ENCODE data around the gene FBN1.

Gene FBN1

GRCh38 chr15:48645558-48646330 is at the start of gene FBN1:
Gene FBN1 (minus strand): TSS chr15:48645709. CDS start chr15:48644769, 940 bp downstream.
- DNase-seq: no peak

GRCh38 chr15:48693484-48693883 is 48.0 kb upstream of the FBN1 start:
- DNase-seq: no peak

- no peak for DNase-seq
Measured at GRCh38 chr15:48688493-48688892, 43.0 kb upstream of the FBN1 start.

GRCh38 chr15:48683991-48684765 is 38.7 kb upstream of the FBN1 start:
- no peak for DNase-seq

GRCh38 chr15:48682942-48683651 is 37.6 kb upstream of the FBN1 start:
- DNase-seq: no peak

GRCh38 chr15:48681353-48681752 is 35.8 kb upstream of the FBN1 start:
- no peak for DNase-seq

- no peak for DNase-seq
Measured at GRCh38 chr15:48680841-48681240, 35.3 kb upstream of the FBN1 start.

- no peak for DNase-seq
Measured at GRCh38 chr15:48679952-48680351, 34.4 kb upstream of the FBN1 start.

- no peak for DNase-seq
Measured at GRCh38 chr15:48678851-48679250, 33.3 kb upstream of the FBN1 start.

- DNase-seq: no peak
Measured at GRCh38 chr15:48677821-48678220, 32.3 kb upstream of the FBN1 start.

GRCh38 chr15:48675436-48675835 is 29.9 kb upstream of the FBN1 start:
- no peak for DNase-seq

GRCh38 chr15:48674876-48675275 is 29.4 kb upstream of the FBN1 start:
- no peak for DNase-seq

- no peak for DNase-seq
Measured at GRCh38 chr15:48672206-48672605, 26.7 kb upstream of the FBN1 start.

- no peak for DNase-seq
Measured at GRCh38 chr15:48671103-48672022, 25.9 kb upstream of the FBN1 start.

- no peak for DNase-seq
Measured at GRCh38 chr15:48667701-48668100, 22.2 kb upstream of the FBN1 start.

- no peak for DNase-seq
Measured at GRCh38 chr15:48664436-48664835, 18.9 kb upstream of the FBN1 start.

GRCh38 chr15:48657950-48658591 is 12.6 kb upstream of the FBN1 start:
- DNase-seq: no peak

- DNase-seq: no peak
Measured at GRCh38 chr15:48654801-48655200, 9.3 kb upstream of the FBN1 start.

- DNase-seq: no peak
Measured at GRCh38 chr15:48653913-48654670, 8.6 kb upstream of the FBN1 start.

GRCh38 chr15:48653216-48653615 is 7.7 kb upstream of the FBN1 start:
- no peak for DNase-seq

- DNase-seq: no peak
Measured at GRCh38 chr15:48652510-48653076, 7.1 kb upstream of the FBN1 start.
